ENCODE data around the gene LMO7. TPM values are rescaled to one million over a fixed set of nuclear protein-coding genes. Genes with fewer than 3 reads are reported as not detected.

The LMO7 gene
- total and polyA plus RNA-seq, 2 of the 13 experiments (the other 11 are each of a cell fraction or from before 2014, with no cell fraction given) = 34.0 to 121 TPM

DNA sequence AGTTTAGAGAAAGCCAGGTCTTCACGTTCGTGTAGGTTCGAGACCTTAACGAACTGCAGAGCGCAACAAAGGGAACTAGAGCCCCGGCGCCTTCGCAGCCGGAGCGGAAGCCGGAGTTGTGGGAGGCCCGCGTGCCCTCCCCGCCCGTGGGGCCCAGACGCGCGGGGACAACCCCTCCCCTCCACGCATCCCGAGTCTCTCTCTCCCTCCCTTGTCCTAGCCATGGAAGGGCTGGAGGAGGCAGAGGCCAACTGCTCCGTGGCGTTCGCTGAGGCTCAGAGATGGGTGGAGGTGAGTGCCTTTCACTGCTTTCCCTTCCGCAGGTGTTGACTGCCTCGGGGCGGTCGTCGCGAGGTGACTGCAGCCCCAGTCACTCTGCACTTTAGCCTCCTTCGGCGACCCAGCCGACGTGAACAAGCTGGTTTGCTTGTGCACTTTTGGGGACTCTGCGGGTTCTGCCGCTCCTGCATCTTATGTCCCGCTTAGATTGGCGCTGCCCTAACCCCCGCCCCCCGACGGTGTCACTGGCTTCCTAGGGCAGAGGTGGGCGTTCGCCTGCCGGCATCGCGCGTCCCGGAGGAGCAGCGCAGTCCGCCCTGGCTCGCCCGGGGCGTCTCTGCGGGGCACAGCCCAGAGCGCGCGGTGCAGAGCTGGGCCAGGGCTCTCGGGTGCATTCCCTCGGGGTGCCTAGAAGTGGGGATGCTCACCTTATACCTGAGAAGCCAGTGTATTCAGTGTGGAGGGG is 478 bp downstream of the LMO7 start (continued):
- TF ChIP-seq ZNF33A (CRISPR knock-in tag; IDR thresholded peaks at IDR 0.05; ENCODE audit: borderline replicate concordance) (no peak), ZNF225 (CRISPR knock-in tag; IDR thresholded peaks at IDR 0.05) (peak; percentile 88; the same call in 1 of the 2 replicates), MED8 (CRISPR knock-in tag; IDR thresholded peaks at IDR 0.05; ENCODE audit: insufficient replicate concordance) (no peak), KAT8 (CRISPR knock-in tag; IDR thresholded peaks at IDR 0.05) (peak; percentile 38; the same call in 1 of the 2 replicates), ZNF263 (CRISPR knock-in tag; IDR thresholded peaks at IDR 0.05) (0 out of 2 replicates have a peak, but pooled peaks have one; percentile 9), ZBTB7B (CRISPR knock-in tag; IDR thresholded peaks at IDR 0.05) (peak; percentile 42; the same call in 1 of the 2 replicates), ZNF317 (CRISPR knock-in tag; IDR thresholded peaks at IDR 0.05) (peak; percentile 33; the same call in 1 of the 2 replicates), ETV5 (CRISPR knock-in tag; IDR thresholded peaks at IDR 0.05; ENCODE audit: borderline replicate concordance) (peak; percentile 54; the same call in 1 of the 2 replicates), ZKSCAN1 (IDR thresholded peaks at IDR 0.05; ENCODE audit: low read length) (no peak), FOSL2 (CRISPR knock-in tag; IDR thresholded peaks at IDR 0.05) (peak; percentile 30; the same call in 1 of the 2 replicates), FOXA1 (IDR thresholded peaks at IDR 0.05) (no peak), FOXA1 (CRISPR knock-in tag; IDR thresholded peaks at IDR 0.05) (0 out of 2 replicates have a peak, but pooled peaks have one; percentile 24), PAX8 (CRISPR knock-in tag; IDR thresholded peaks at IDR 0.05; ENCODE audit: borderline replicate concordance) (no peak), RFXANK (CRISPR knock-in tag; IDR thresholded peaks at IDR 0.05) (no peak)
- TF ChIP-seq, protein P1, sequence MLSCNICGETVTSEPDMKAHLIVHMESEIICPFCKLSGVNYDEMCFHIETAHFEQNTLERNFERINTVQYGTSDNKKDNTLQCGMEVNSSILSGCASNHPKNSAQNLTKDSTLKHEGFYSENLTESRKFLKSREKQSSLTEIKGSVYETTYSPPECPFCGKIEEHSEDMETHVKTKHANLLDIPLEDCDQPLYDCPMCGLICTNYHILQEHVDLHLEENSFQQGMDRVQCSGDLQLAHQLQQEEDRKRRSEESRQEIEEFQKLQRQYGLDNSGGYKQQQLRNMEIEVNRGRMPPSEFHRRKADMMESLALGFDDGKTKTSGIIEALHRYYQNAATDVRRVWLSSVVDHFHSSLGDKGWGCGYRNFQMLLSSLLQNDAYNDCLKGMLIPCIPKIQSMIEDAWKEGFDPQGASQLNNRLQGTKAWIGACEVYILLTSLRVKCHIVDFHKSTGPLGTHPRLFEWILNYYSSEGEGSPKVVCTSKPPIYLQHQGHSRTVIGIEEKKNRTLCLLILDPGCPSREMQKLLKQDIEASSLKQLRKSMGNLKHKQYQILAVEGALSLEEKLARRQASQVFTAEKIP (CRISPR knock-in tag; IDR thresholded peaks at IDR 0.05; ENCODE audit: borderline replicate concordance) = no peak
- TF ChIP-seq, protein P2, sequence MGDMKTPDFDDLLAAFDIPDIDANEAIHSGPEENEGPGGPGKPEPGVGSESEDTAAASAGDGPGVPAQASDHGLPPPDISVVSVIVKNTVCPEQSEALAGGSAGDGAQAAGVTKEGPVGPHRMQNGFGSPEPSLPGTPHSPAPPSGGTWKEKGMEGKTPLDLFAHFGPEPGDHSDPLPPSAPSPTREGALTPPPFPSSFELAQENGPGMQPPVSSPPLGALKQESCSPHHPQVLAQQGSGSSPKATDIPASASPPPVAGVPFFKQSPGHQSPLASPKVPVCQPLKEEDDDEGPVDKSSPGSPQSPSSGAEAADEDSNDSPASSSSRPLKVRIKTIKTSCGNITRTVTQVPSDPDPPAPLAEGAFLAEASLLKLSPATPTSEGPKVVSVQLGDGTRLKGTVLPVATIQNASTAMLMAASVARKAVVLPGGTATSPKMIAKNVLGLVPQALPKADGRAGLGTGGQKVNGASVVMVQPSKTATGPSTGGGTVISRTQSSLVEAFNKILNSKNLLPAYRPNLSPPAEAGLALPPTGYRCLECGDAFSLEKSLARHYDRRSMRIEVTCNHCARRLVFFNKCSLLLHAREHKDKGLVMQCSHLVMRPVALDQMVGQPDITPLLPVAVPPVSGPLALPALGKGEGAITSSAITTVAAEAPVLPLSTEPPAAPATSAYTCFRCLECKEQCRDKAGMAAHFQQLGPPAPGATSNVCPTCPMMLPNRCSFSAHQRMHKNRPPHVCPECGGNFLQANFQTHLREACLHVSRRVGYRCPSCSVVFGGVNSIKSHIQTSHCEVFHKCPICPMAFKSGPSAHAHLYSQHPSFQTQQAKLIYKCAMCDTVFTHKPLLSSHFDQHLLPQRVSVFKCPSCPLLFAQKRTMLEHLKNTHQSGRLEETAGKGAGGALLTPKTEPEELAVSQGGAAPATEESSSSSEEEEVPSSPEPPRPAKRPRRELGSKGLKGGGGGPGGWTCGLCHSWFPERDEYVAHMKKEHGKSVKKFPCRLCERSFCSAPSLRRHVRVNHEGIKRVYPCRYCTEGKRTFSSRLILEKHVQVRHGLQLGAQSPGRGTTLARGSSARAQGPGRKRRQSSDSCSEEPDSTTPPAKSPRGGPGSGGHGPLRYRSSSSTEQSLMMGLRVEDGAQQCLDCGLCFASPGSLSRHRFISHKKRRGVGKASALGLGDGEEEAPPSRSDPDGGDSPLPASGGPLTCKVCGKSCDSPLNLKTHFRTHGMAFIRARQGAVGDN (CRISPR knock-in tag; IDR thresholded peaks at IDR 0.05) = peak; percentile 82
- TF ChIP-seq, protein P3, sequence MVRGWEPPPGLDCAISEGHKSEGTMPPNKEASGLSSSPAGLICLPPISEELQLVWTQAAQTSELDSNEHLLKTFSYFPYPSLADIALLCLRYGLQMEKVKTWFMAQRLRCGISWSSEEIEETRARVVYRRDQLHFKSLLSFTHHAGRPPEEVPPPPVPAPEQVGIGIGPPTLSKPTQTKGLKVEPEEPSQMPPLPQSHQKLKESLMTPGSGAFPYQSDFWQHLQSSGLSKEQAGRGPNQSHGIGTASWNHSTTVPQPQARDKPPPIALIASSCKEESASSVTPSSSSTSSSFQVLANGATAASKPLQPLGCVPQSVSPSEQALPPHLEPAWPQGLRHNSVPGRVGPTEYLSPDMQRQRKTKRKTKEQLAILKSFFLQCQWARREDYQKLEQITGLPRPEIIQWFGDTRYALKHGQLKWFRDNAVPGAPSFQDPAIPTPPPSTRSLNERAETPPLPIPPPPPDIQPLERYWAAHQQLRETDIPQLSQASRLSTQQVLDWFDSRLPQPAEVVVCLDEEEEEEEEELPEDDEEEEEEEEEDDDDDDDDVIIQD (CRISPR knock-in tag; IDR thresholded peaks at IDR 0.05; ENCODE audit: low read depth) = no peak
- TF ChIP-seq, protein P4, sequence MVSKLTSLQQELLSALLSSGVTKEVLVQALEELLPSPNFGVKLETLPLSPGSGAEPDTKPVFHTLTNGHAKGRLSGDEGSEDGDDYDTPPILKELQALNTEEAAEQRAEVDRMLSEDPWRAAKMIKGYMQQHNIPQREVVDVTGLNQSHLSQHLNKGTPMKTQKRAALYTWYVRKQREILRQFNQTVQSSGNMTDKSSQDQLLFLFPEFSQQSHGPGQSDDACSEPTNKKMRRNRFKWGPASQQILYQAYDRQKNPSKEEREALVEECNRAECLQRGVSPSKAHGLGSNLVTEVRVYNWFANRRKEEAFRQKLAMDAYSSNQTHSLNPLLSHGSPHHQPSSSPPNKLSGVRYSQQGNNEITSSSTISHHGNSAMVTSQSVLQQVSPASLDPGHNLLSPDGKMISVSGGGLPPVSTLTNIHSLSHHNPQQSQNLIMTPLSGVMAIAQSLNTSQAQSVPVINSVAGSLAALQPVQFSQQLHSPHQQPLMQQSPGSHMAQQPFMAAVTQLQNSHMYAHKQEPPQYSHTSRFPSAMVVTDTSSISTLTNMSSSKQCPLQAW (CRISPR knock-in tag; IDR thresholded peaks at IDR 0.05) = peak; percentile 51; the same call in 1 of the 2 replicates

Measured in HepG2 (cell line).